Medulla oblongata (tissue), 1 donor: Measurements from ENCODE around the gene KANSL1.

Source experiments
- DNase-seq: peaks from one replicate; pipeline ENCODE4 v3.0.0-alpha.2; 2015; ENCODE audit errors: extremely low spot score

The KANSL1 gene

DNA sequence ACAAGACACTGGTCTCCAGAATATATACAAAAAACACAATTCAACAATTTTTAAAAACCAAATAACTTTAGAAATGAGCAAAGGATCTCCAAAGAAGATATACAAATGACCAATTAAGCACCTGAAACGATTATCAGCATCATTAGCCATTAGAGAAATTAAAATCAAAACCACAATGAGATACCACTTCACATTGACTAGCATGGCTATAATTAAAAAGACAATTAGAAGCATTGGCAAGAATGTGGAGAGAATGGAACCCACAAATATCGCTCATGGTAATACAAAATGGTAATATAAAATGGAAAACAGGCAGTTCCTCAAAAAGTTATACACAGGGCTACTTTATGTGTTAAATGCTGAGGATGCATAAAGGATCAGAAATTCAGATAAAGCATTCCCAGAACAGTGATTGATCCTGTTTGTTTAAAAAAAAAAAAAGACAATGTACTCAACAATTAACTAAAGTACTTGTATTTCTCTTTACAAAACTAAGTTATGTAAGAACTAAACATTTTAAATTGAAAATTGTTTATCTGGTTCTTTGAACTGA lies 52.5 kb downstream of the KANSL1 start:
- no peak for DNase-seq

DNA sequence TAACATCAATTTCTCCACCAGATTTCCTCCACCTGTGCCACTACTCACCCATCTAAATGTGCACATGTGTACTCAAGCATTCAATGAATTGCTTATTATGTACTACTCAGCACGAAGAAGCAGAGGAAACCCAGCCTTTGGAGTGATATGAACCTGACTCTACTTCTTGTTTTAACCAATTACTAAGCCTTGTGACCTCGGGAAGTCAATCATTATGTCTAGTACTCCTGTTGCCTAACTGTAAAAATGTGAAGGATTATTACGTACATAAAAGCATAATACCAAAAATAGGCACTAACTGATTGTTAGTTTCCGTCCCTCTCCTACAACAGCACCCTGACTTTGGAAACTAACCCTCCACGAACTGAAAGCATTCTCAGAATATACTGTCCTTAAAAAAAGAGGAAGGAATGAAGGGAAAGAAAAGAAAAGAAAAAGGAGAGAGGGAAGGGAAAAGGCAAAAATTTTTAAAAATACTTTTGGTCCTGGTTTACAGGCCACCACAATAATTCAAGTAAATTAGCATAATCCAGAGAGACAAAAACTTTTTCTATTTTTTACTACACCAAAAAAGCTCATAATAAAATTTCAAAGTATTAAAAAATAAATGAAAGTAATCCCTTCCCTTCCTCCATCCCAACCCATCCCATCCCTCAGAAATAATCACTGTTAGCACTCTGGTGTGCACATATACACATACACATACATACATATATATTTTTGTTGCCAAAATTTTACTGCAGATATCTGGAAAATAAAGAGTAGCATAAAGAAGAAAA lies 53.6 kb downstream of the KANSL1 start:
- no peak for DNase-seq

DNA sequence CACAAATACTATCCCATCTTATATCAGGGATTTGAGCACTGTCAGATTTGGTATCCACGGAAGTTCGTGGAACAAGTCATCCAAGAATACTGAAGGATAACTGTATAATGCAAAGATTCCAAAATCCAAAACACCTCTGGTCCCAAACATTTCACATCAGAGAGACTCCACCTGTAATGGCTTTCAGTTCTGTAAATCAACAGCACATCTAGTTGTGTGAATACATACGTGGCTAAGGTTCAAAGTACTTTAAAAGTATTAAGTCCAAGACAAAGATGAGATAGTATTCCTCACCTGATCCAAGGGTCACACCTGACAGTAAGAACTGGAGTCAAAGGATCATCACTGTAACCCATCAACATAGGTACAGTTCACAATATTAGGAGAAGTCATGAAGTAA lies 54.8 kb downstream of the KANSL1 start:
- no peak for DNase-seq

DNA sequence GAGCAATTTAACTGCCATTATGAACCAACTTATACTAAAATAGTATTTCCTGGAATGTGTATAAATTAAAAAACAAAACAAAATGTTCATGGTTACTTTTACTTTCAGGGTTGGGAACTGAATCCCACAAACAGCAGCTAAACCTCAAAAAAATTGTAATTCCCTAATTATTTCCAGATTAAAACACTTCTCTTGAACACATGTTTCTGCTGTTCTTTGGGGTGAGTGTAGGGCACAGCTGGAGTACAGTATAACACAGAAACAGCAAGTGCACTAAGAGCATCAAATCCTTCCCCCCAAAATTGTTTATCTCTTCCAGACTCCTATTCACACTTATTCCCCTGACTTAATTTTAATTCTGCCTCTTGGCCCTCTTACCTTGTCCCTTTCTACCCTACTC lies 56.4 kb downstream of the KANSL1 start:
- DNase-seq = no peak

DNA sequence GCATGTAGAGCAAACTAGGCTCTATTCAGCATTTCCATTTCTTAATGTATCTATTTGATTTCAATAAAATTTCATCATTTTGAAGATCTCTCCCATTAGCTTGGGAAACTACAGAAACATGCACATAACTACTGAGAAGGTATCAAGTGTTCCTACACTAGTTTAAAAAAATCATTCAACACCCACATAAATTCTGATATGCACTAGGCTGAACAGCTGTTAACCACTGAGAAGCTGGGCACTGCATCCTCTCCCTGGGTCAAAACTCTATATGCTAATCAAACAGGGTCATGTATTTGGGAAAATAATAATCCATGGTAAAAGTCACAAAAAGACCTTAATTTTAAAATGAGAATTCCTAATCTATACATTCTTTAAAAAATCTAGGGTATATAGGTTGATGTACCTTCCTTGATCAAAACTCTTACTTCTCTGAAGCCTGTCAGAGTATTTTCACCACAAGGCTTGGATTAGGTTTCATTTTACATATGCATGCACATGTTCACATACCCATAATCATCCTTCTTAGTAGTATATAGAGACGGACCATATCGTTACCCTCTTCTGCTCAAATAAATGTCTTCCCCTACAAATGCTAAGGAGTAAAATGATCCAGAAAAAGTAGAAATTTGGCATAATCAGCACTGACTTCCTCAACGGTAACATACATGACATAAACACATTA lies 57.2 kb downstream of the KANSL1 start:
- no peak for DNase-seq

DNA sequence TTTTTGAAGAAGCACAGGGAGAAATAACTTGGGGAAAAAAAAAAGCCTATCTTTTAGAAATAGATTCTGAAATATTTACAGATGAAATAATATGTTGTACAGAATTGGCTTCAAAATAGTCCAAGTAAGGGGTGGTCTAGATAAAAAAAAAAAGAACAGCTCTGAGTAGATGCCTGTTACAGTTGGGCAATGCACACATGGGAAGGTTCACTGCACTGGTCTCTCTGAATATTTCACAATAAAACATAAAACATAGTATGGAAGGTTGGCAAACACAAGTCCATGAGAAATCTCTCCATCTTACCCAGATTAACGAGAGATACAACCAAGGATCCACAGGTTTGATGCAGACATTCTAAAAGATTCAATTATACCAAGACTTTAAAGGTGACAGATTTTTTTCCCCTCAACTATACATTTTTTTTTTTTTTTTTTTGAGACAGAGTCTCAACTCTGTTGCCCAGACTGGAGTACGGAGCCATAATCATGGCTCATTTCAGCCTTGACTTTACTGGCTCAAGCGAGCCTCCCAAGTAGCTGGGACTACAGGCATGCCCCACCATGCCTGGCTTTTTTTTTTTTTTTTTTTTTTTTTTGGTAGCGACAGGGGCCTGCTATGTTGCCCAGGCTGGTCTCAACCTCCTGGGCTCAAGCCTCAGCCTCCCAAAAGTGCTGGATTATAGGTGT lies 58.0 kb downstream of the KANSL1 start:
- no peak for DNase-seq

DNA sequence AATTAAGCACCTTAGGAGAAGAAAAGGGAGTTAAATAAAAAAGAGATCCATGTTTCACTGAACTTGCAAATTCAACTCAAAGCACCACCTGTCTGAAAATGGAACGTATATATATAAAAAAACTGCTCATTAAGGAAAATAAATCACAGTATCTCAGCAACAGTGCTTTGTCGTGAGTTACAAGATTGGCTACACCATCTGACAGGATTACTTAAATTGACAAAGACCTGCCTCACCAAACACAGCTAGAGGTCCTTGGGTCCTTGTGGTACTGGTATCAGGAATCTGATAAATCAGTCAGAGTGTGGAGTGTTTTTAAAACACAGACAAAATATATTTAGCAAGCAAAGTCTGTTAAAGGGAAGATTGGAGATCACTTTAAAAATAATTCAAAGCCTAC lies 63.9 kb downstream of the KANSL1 start:
- DNase-seq = no peak

DNA sequence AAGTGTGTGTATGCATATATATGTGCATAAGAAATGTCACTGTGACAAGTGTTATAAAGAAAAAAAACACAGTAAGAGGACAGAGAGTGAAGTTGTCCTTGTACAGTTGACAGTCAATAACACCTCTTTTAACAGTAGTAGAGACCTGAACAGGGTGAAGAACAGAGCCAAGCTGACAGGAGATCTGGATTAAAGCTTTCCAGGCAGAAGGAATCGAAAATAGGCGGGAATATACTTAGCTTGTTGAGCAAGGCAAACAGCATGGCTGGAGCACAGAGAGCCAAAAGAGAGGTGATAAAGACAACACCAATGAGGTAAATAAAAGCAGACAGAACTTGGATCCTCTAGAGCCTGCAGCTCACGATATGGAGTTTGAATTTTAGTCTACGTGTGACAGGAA lies 64.8 kb downstream of the KANSL1 start:
- DNase-seq = no peak

DNA sequence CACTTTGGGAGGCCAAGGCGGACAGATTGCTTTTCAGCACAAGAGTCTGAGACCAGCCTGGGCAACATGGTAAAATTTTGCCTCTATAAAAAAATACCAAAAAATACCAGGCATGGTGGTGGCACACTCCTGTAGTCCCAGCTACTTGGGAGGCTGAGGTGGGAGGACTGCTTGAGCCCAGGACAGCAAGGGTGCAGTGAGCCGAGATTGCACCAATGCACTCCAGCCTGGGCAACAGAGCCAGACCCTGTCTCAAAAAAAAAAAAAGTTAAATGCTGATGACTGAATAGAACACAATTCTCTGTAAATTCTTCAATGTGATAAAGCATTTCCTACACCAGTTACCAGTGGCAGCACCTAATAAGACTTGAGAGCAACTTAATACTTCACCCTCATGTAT lies 65.7 kb downstream of the KANSL1 start:
- no peak for DNase-seq

DNA sequence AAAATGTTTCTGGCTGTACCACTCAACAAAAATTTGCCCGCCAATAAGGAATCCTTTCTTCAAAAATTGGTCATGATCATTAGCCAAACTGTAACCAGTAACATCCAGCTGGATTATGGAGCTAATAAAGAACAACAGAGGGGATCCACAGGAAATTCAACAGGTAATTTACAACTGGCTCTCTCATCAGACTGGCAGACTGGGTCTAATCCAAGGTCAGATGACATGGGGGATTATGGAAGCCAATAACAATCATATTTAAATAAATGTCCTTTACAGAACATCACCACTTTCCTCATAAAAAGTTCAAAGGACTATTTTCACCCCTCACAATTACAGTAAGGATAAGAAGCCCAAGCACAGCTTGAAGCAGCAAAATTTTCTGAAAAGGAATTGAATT lies 66.4 kb downstream of the KANSL1 start:
- DNase-seq = no peak

DNA sequence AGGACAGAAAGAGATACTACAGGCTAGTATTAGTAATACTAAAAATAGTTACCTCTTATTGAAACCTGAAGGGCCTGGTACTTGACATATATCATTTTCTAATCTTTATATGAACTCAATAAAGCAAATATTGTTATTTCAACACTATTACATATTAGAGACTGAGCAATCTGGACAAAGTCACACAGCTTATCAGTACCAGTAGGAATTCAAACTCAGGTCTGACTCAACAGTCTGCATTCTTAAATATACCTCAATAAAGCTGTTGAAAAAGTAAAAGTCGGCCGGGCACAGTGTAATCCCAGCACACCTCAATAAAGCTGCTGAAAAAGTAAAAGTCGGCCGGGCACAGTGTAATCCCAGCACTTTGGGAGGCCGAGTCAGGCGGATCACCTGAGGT lies 67.4 kb downstream of the KANSL1 start:
- no peak for DNase-seq

DNA sequence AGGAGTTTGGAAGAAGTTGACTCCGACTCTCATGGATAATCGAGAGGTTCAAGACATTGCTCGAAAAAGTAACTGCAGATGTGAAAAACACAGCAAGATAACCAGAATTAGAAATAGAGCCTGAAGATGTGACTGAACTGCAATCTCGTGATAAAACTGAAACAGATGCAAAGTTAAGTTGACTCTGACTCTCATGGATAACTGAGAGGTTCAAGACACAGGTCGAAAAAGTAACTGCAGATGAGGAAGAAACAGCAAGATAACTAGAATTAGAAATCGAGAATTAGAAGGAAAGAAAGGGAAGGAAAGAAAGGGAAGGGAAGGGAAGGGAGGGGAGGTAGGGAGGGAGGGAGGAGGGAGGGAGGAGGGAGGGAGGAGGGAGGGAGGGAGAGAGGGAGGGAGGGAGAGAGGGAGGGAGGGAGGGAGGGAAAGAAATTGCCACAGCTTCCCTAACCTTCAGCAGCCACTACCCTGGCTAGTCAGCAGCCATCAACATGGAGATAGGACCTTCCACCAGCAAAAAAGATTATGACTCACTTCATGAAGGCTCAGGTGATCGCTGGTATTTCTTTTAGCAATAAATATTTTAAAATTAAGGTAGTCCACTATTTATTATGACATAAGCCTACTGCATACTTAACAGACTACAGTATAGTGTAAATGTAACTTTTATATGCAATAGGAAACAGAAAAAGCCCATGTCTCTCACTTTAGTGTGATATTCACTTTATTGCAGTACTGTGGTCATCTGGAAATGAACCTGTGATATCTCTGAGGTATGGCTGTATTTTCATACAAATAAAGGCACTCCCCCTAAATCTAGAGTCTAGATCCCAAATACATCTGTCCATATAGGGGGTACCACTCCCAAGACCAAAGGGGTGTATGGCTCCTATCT lies 68.3 kb downstream of the KANSL1 start:
- DNase-seq = no peak

DNA sequence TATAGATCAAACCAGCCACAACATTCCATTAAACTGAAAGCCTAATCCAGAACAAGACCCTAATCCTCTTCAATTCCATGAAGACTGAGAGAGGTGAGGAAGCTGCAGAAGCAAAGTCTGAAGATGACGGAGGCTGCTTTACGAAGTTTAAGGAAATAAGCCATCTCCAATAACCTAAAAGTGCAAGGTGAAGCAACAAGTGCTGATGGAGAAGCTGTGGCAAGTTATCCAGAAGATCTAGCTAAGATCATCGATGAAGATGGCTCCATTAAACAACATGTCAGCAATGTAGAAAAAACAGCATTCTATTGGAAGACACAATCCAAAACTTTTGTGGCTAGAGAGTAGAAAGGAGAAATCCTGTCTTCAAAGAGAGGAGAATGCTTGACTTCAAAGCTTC lies 69.6 kb downstream of the KANSL1 start:
- no peak for DNase-seq

DNA sequence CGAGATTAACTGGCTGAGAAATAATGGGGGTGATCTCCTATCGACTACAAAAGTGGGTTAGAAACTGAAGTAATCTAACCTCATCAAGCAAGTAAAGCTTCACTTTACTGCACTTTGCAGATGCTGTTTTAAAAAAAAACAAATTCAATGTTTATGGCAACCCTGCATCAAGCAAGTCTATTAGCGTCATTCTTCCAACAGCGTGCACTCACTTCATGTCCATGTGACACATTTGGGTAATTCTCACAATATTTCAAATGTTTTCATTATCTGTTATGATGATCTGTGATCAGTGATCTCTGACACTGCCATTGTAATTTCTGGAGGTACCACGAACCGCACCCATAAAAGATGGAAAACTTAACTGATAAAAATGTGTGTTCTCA lies 70.8 kb downstream of the KANSL1 start:
- DNase-seq = no peak

DNA sequence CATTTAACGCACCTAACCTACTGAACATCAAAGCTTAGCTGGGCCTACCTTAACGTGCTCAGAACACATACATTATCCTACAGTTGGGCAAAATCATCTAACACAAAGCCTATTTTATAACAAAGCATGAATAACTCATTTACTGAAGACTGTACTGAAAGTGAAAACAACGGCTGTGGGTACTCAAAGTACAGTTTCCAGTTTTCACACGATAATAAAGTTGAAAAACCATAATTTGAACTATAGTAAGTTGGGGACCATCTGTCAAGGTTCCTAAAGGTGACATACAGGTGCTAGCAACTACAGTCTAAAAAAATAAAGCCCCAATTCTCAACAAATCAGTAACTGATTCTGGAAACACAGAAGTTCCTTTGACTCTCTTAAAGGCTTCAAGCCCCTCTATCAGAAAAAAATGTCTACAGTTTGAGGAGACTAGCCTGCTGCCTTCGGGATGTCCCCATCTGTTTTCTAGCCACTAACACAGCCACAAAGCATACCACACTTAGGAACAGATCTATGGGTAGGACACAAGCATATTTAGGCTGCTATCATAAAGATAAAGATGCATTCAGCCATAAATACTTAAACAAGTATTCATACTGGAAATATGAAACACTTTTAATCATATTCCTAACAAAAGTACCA lies 71.3 kb downstream of the KANSL1 start:
- DNase-seq = no peak

DNA sequence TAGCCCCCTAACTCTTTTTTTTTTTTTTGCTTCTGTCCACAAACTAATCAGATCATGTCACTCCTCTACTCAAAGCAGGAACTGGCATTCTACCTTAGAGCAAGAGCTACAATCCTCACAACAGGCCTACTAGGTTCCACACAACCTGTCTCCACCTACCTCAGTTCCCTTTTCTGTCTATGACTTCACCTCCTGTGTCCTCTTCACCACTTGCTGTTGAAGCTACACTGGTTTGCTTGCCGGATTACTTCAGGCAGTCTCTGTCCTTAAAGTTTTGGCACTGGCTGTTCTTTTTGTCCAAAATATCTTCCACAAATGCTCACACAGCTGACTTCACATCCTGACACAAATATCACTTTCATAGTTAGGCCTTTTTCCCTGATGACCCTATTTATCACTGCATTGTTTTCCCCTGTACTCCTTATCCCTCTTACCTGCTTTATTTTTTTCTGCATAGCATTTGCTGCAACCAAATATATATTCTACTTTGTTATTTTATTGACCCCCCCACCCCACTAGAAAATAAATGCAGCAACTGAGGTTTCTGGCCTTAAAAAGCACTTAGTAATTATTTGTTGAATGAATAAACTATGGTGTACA lies 72.0 kb downstream of the KANSL1 start:
- no peak for DNase-seq

DNA sequence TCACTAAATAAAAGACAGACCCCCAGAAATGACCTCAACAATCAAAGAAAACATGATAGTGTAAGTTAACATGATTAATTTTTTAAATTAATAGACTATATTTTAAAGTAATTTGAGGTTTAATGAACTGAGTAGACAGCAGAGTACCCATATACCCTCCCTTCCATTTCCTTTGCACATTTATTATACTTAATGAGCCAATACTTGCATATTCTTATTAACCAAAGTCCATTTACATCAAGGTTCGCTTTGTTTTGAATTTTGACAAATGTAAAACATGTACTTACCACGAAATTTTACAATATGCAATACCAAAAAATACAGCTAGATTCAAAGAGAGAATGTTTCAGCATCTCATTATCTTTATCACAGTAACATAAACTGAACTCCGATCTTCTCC lies 72.7 kb downstream of the KANSL1 start:
- no peak for DNase-seq

DNA sequence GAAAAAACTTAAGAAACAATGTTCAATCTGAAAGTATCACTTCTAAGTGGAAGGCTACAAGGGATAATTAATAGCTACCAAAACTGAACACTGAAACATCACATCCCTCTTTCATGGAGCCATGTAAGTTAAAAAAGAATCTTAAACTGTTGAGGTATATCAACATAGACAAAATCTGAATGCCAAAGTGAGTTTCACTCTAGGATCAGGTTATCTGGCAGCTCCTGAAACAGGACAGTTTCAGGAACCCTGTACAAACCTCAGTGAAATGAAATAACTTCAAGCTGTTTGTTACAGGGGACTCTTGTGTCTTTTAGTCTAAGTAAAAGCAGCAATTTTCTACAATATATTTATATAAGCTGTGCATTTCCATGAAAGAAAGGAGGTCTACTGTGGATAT lies 73.2 kb downstream of the KANSL1 start:
- no peak for DNase-seq

DNA sequence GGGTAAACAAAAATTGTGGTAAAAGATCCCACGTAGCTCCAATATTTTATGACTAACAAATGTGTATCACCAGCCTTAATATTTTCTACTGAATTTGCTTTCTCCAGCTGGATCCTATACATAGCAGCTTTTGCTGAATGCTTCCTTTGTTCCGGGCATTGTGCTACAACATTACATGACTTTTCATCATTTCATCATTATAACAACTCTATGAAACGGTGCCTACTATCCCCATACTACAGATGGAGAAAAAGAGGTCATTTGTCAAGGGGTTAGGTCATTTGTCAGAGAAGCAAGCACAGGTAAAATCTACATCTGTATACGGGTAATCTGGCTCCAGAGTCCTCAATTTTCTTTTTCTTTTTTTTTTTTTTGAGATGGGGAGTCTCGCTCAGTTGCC lies 74.3 kb downstream of the KANSL1 start:
- no peak for DNase-seq

DNA sequence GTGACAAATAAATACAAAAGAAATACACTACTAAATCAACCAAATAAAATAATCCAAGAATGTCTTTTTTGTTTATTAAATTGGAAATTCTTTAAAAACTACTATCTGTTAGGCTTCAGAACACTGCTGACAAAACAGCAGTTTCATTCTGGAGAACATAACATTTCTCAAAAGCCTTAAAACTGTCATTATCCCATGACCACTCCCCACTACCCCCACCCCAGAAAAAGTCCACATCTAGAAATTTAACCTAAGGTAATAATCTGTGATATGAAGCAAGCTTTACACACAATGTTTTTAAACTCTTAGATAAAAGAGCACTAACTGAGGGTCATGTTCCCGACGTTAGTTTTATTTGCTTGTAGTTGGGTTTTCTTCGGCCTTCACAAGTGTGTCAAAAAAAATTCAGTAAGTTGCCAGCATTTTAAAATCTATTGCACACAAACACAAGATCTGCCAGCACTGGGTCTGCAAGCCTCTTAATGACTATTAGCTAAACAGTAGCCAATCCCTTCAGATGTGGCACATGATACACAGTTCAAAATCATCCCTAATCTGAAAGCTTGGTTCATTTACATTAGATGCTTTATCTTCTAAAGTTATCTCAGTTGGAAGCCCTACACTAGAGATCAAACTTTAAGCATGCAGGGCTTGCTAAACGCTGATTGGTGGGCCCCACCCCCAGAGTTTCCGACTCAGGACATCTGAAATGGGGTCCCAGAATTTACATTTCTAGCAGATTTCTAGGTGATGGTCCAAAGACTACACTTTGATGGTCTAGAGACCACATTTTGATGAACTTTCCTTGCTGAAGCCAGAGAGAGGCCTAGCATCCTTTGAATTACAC lies 75.2 kb downstream of the KANSL1 start:
- no peak for DNase-seq
